AG09319 (cell line): ENCODE data around the gene GRAP2.
"Not testable (repeated sequence)": the region's sequence is repeated elsewhere in the genome, so short reads cannot be mapped to it uniquely, and the experiment has no call there.

Experiments
- DNase-seq: peaks from one replicate; pipeline ENCODE4 v3.0.0-alpha.2; 2010; ENCODE audit warnings: low read depth; ENCODE audit errors: extremely low read depth
- CTCF ChIP-seq: IDR thresholded peaks from 2 replicates; pipeline ENCODE4 v1.5.1; 2011; ENCODE audit warnings: low read depth, mild to moderate bottlenecking, inconsistent platforms, low read length, moderate library complexity

GRAP2 gene

GRCh38 chr22:39900306-39901227 is at the start of gene GRAP2:
GRAP2 (plus strand) TSS chr22:39901084; CDS start chr22:39947107, 46,023 bp downstream.
- no peak for DNase-seq
- no peak for TF ChIP-seq CTCF

GRCh38 chr22:39851606-39852315 is 49.1 kb upstream of the GRAP2 start:
- DNase-seq = no peak
- TF ChIP-seq CTCF = no peak

- no peak for TF ChIP-seq CTCF
These were observed 48.1 kb upstream of the GRAP2 start for GRCh38 chr22:39852799-39853198.

GRCh38 chr22:39856588-39856987 is 44.3 kb upstream of the GRAP2 start:
- no peak for TF ChIP-seq CTCF
- no peak for DNase-seq

More at GRCh38 chr22:39852799-39853198, 48.1 kb upstream of the GRAP2 start:
- no peak for DNase-seq

GRCh38 chr22:39859903-39860588 is 40.8 kb upstream of the GRAP2 start:
- no peak for TF ChIP-seq CTCF
- DNase-seq = no peak

- no peak for DNase-seq
- TF ChIP-seq CTCF = no peak
These were observed 32.1 kb upstream of the GRAP2 start for GRCh38 chr22:39868741-39869140.

GRCh38 chr22:39869797-39870196 is 31.1 kb upstream of the GRAP2 start:
- DNase-seq = not testable (repeated sequence)
